HG02852 (cell line): ENCODE results near the gene KCNQ1.

Experiments used
- ATAC-seq: cut with Tn5 transposase; IDR thresholded peaks from one replicate; pipeline ENCODE4 v1.9.1; 2021; ENCODE audit warnings: mild to moderate bottlenecking, moderate library complexity; ENCODE audit not compliant: unreplicated experiment

Gene KCNQ1

DNA sequence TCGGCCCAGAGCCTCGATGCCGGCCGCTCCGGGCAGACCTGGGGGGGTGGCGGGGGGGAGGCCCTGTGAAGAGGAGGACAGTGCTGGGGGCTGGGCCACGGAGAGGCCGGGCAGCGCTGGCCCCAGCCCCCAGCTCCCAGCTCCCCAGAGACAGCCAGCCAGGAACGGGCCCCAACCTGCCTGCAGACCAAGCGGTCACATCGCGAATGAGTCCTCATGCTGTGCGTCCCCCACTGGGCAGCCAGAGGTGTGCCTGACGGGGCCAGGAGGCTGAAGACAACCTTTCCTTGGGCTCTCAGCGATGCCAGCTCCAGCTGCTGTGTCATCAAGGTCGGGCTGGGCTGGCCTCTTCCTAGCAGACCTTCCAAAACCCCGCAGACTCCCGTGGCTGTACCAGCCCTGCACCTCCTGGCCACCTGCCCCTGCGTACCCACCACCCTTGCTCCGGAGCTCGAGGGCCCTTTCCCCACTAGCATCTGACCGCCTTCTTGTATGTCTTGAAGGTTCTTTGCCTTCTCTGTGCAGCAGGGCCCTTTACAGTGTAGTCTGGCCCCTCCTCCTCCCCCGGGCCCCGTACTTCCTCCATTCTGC, 352.4 kb downstream of the KCNQ1 start:
- no peak for ATAC-seq

DNA sequence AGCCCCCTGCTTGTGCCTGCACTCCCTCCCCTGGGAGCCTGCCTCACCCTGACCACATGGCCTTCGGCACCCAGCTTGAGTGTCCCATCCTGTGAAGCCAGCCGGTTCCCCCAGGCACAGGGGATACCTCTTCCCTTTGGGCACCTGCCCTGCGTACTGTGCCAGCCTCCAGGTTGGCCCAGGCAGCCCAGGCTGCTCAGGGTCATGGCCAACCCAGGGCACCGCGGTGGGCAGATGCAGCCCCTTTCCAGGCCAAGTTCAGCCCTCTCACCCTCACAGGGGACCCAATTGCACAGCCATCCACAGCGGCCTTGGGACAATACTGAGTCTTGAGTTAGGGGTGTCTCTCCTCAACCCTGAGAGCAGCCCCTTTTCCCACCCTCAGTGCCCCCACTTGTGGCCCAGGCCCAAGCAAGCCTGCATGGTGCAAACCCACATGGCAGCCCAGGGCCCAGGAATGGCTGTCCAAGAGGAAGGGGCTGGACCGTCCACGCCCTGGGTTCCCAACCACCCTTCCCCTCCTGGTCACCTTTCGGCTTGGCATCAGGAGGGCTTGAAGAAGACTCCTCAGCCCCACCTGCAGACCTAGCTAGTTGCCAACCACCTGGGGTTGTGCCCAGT, 353.0 kb downstream of the KCNQ1 start:
- ATAC-seq: no peak

DNA sequence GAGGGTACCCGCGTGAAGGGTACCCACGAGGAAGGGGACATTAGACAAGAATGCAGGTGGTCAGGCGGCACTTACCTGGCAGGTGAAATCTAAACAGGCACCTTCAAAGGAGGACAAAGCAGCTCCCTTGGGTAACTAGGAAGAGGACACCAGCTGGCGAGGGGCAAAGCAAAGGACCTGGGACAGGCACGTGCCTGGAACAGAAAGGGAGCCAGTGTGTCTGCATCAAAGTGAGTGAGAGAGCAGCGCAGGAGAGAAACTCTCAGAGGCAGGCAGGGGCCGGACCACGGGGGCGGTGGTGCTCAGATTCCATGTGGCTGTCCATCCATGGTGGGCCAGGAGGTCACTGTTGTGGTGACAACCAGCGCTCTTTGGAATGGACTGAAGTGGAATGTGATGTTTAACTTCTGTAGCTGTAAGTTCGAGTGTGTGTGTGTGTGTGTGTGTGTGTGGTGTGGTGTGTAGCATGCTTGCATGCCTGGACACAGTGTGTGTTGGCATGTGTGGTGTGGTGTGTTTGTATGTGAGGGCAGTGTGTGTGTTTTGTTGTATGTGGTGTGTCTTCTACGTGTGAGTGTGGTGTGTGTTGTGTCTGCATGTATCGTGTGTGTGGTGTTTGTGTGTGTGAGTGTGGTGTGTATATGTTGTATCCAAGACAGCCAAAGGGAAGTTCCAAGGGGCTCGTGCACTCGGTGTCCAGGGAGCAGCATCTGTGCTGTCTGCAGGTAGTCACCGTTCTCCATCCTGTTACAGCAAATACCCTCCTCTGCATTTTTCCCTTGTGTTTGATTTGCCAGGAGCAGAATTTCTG, 354.3 kb downstream of the KCNQ1 start:
- no peak for ATAC-seq

DNA sequence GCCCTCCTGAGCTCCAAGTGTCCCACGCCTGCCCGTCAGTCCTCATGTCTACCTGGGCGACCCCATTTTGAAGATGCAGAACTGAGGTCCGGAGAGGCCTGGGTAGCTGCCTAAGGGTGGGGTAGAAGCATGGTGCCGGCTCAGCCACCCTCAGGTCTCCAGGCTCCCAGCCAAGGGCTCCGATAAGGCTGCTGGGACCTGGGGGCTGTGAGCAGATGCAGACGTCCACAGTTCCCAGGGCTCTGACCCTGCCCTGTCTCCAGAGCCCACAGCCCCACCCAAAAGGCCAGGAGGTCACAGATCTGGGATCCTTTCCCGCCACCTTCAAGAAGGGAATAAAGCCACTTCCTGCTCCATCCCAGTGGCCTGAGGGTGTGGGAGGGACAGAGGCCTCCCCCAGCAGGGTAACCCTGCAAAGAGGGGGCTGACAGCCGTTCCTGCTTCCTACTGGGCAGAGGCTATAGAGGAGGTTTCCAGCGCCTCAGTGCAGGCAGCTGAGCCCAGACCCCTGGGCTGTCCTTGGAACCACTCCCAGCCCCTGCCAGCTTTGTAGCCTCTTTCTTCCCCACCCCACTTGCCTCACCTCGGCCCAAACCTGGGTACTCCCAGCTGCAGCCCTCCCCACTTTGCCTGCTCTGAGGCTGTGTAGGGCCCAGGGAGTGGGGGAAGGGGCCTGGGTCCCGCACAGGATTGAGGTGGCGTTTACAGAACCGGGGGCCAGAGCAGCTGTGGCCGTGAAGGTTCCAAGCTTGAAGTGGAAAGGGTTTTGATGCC, 355.3 kb downstream of the KCNQ1 start:
- no peak for ATAC-seq

DNA sequence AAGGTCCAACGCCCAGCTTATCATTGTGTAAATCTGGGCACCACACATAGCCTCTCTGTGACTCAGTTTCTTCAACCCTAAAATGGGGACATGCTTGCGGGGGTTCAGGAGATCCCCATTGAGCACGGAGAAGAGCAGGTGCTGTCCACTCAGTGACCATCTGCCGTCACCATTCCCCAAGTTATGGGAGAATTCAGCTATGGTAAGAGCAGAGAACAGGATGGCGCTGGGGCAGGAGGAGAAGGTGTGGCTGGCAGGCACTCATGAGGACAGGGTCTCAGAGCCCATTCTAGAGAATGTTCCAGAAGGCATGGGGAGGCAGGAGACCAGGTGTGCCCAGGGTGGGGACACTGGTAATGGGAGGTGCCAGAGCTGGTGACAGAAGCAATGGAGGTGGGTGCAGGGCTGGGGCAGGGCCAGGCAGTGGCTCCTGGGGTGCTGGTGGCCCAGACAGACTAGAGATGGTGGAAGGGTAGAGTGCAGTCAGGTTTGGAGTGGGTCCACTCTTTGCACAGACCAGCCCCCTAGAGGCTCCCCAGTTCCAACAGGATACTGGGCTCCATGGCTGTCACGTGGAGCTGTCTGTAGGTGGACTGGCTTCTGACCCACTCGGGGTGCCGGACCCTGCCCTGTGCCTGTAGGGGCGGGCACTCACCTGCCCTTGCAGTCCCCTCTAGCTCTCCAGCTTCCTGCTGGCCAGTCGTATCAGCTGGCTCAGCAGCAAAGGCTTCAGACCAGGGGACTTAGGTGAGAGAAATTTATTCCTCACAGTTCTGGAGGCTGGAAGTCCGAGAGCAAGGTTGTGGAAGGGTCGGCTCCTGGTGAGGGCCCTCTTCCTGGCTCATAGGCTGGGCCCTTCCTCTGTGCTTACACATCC, 356.1 kb downstream of the KCNQ1 start:
- no peak for ATAC-seq

DNA sequence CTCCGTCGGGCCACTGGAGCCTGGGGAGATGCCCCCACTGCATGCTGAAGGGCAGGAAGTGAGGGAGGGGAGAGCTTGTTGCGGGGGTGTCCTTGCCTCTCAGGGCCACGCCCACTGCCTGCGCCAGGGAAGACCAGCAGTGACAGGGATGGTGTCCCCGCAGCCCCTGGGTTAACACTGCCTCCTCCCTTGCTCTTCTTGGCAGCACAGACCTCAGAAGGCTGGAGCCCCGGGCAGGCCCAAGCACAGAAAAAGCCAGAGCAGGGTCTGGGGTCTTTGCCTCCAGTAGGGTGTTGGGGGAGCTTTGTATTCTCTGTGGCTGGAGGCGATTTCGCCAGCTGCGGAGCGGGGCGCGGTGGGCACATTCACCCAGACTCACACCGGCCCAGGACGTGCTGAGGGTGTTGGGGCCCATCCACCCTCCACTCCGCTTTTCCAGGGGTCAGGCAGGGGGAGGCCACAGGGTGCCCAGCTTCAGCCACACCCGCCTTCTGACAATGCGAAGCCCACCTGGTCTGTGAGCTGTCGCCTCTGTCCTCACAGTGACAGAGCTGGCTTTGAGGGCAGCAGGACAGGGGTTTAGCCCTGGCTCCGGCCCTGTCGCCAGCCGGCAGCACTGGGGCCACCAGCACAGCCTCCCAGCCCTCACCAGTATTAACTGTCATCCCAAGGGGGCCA, 357.0 kb downstream of the KCNQ1 start:
- no peak for ATAC-seq

DNA sequence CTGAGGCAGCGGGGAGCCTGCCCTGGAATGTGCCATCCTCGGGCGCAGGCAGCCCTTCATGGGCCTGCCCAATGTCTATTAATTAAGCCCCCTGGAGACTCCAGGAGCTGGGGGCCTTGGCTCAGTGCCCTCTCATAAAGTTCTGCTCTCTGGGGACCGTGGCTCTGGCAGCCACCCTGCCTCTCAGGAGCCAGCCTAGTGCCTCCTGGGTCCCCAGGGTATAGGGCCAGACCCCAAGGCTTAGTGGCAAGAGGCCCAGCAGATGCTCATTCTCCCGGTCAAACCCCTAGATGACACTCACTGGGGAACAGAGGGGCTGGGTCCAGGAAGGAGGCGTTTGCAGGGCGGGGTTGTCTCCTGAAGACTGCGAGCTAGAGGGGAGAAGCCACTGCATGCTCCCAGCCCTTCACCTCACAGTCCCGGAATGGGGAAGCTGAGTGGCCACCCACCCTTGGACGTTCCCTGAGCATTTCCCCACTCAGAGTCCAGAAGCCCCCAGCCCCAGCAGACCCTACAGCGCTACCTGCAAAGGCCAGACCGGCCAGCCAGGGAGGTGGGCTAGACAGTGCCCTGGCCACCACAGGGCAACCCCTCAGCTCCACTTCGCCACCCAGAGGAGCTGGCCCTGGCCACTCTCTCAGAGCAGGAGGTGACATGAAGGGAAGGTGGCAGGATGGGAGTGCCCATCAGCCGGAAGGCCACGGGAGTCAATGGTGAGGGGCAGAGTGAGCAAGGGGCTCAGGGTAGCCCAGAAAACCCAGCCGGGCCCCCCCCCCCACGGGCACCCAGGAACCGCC, 357.8 kb downstream of the KCNQ1 start:
- no peak for ATAC-seq

DNA sequence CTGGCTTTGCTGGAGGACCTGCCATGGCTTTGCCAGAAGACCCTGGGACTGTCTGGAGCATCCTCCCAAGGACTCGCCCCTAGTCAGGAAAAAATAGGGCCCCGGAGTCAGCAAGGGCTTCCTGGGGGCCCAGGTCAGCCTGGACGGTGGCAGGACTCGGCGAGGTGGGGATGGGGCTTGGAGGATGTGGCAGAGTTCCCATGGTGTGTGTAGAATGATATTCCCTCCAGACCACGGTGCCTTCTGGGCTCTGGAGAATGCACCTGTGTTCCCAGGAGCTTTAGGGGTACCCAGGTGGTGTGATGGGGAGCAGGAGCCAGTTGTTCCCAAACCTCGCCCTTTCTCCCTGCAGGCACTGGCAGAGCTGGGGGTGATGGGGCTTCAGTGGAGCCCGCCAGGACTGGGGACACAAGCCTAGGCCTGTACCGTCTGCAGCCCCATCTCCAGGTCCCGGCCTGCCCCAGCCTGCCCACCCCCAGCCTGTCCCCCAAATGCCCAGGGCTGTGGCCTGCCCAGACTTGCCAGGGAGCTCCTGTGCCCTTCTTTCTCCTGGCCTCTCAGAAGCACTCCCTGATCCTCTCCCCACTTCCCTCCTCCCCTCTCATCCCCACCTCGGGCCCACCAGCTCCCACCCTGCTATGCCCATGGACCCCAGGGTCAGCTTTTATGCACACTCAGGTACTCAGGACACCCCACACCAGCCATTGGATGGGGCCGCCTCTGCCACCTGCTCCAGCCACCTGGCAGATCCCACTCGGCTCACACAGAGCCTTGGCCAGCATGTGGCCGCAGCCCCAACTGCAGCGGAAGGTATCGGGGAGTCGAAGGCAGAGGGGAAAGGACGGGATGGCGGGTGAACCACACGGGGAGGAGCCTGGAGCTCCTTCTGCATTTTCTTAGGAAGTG, 358.6 kb downstream of the KCNQ1 start:
- no peak for ATAC-seq

DNA sequence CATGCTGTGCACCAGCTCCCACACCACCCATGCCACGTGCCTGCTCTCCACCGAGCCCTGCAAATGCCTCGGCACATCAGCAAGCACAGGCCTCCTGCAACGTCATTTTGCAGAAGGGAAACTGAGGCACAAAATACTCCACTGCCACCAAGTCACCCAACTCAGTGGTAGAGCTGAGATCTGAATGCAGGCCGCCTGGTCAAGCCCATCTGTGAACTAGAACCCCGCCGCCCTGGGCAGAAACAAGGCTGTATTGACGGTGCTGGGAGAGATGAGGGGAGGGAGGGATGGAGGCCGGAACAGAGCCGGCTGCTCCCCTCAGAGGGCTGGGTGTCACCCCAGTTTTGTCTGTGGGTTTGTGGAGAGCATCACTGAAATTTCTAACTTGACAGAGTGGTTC, 359.4 kb downstream of the KCNQ1 start:
- ATAC-seq: no peak

DNA sequence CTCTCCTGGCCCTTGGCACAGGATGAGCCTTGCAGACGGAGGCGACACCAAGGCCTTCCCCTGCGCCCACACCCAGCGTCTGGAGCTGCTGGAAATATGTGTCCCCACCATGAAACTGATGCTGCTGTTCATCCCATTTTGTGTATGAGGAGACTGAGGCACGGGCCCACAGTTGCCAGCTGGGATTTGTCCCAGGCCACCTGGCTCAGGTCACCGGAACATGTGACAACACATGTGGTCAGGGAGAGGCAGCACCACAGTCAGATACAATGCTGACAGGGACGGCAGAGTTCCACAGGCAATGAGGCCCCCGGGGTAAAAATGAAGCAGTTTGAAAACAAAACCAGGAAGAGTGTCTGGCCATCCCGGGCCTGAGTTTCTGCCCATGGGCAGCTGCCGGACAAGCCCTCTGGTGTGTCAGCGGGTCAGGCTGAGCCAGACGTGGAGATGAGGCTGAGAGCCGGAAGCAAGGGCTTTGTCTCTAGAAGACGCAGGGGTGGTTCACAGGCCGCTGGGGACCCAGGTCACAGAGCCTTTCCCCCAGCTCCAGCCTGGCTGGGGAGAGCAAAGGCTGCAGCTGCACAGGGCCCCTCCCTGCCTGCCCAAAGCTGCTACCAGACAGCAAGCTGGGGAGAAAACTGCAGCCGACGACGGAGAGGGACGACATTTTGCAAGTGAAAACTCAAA, 360.0 kb downstream of the KCNQ1 start:
- ATAC-seq: no peak

DNA sequence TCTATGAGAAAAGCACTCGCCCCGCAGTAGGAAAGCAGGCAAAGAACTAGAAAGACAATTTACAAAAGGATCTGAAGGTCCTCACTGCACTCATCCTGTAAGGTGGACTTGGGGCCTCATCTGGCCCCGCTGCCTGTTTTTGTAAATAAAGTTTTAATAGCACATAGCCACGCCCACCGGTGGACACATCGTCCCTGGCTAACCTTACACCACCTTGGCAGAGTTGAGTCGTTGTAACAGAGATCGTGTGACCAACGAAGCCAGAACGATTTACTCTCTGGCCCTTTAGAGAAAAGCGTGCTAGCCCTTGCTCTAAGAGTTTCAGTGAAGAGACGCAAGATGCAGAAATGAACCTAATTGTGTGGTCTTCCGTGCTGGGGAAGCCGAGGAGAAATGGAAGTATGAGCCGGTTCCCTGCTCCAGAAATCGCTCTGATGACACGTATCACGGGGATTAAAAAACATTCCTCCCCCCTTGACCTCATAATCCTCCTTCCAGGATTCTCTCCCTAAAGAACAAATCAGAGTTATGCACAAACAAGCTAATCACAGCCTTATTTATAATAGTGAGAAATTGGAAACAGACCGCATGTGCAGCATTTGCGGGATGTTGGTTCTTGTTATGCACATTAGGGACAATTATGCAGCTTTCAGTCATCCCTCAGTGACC, 360.7 kb downstream of the KCNQ1 start:
- ATAC-seq: no peak

DNA sequence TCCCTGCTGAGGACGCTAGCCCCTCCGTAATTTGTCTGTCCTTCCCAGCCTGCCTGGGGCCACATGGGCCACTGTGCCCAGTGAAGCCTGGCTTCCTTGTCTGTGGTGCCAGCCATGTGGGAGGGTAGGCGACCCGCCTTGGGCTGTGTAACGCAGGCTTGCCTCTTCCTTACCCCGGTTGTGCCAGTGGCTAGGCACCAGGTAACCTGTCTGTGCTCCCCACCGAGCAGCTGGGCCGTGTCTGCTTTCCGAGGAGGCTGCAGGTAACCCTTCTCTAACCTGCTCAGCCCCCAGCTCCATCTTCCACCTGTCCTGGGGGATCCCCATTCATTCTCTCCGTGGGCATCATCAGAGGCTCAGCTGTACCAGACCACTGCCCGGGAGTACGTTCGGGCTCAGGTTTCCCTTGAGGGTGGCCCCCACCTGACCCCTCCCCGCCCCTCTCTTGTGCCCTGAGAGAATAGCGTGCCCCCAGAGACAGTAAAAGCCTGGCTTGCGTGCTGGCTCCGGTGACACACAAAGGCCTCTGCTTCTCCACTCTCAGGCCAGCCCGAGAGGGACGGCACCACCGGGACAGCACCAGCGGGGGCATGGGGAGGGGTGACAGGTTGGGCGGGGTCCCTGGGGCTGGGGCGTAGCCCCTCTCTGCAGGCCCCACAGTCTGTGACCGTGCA, 361.7 kb downstream of the KCNQ1 start:
- ATAC-seq: no peak

DNA sequence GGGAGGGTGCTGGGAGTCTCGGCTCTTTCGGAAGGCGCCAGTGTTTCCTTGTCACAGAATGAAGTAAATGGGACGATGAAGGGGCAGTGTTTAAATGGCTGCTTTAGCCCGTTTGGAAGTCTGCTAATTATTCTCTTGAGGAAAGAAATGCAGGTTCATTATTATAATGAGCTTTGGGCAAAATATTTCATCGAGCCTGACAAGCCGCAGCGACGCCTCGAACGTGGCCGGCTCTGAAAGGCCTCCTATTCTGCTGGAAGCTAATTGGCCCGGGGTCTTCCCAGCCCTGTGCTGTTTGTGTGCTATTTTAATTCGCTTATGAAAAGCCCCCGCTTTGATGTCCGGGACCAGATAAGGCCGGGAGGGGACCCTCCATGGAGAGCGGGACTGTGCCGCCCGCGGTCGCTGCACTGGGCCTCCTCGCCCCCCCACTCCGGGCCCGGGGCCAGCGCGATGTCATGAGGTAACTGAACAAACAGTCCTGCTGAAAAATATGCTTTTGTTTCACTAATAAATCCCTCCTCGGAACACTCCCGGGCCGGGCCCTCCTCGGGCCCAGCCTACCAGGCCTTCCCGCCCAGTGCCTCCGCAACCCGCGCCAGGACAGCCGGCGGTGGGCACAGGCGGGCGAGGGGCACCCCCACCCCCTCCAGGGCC, 362.3 kb downstream of the KCNQ1 start:
- no peak for ATAC-seq

DNA sequence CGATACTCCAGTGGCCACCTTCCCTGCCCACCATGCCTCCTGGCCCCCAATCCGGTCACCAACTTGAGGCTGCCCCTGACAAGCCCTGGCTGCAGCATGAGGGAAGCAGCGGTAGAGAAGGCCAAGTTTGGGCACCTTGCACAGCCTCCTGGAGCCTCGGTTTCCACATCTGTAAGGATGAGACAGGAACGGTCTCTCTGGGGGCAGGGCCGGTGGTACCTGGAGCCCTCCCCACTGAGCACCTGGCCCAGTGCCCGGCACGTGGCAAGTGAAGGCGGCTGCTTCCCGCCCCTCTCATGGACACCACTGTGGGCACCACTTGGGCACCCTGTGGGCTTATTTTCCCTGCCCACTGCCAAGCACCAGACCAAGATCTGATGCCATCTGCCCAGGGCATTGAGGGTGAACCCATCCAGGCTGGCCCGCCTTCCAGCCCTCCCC, 363.0 kb downstream of the KCNQ1 start:
- ATAC-seq: no peak

DNA sequence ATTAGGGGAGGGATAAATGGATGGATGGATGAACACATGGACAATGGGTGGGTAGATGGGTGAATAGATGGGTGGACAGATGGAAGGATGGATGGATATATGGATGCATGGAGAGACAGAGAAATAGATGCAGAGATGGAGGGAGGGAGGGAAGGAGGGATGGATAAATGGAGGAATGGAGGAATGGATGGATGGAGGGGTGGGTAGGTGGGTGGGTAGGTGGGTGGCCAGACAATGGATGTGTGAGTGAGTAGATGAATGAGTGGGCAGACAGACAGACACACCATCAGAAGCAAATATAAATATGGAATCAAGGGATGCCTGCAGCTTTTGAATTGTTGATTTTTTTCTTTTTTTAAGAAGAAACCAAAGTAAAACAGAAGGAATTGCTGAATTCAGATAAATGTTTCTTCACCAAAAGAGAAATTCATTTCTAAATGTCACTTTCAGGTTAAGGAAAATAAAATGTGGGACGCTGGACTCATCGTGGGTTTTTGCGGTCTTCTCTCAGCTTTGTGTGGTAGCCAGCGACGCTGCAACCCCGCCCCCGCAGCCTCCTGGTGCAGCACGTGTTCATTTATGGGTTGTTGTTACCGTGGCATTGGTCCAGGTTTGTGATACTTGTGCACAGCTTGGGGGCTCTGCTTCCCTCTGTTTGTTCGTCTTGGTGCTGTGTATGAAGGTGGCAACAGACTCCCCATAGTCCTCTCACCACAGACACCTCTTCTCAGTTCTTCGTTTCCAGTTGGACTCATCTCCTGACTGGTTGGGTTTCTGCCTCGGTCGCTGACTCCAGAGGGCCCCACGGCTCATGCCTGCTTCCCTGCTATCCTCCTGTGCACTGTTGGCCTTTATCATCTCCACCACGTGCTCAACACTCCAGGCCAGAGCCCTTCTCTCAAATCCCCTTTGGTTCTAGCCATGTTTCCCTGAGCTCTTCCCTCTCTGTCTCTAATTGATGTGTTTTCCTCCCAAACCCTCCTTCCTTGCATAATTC, 364.3 kb downstream of the KCNQ1 start:
- ATAC-seq: no peak
